Stomach (tissue), 4 donors: ENCODE data around the gene PRLH.

Experiments used
- EP300 ChIP-seq: sonication (generic); formaldehyde crosslinking; IDR thresholded peaks from one replicate; pipeline ENCODE4 v1.6.1; 2017; ENCODE audit warnings: antibody characterized with exemption
- POLR2A ChIP-seq, 4 donors: fragments of 450-650 bp; IDR thresholded peaks; one replicate each; pipeline ENCODE4 v1.6.1; 2016; ENCODE audit warnings: antibody characterized with exemption in 4 of 4, control low read depth in 2 of 4, mild to moderate bottlenecking in 1 of 4, moderate library complexity in 1 of 4
- POLR2AphosphoS5 ChIP-seq, 3 donors: sonication (generic); formaldehyde crosslinking; IDR thresholded peaks; one replicate each; pipeline ENCODE4 v1.6.1; 2016; ENCODE audit warnings: antibody characterized with exemption in 3 of 3
- TF ChIP-seq, protein P1 (sequence below), 7 experiments: fragments of 450-650 bp in 4 of 7; fragments of 200-600 bp in 3 of 7; sonication (generic) in 3 of 7; IDR thresholded peaks; one replicate each; pipeline ENCODE4 v1.5.1; 2016 to 2019; ENCODE audit warnings: antibody characterized with exemption in 7 of 7, control low read depth in 2 of 7, mild to moderate bottlenecking in 1 of 7

DNA sequence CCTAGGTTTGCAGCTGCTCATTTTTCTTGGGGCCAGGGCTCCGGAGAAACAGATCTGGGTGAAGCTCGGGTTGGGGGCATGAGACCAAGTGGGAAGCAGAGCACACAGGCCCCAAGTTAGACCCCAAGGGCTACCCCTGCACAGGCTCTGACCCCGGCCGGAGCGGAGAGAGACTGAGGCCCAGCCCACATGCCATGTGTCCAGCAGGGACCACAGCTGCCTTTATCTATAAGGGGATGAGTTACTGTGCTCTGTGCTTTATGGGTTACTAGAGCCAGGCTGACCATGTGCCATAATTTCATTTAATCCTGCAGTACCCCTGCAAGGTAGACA lies 30.3 kb upstream of the PRLH start:
- TF ChIP-seq, protein P1, sequence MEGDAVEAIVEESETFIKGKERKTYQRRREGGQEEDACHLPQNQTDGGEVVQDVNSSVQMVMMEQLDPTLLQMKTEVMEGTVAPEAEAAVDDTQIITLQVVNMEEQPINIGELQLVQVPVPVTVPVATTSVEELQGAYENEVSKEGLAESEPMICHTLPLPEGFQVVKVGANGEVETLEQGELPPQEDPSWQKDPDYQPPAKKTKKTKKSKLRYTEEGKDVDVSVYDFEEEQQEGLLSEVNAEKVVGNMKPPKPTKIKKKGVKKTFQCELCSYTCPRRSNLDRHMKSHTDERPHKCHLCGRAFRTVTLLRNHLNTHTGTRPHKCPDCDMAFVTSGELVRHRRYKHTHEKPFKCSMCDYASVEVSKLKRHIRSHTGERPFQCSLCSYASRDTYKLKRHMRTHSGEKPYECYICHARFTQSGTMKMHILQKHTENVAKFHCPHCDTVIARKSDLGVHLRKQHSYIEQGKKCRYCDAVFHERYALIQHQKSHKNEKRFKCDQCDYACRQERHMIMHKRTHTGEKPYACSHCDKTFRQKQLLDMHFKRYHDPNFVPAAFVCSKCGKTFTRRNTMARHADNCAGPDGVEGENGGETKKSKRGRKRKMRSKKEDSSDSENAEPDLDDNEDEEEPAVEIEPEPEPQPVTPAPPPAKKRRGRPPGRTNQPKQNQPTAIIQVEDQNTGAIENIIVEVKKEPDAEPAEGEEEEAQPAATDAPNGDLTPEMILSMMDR (IDR thresholded peaks at IDR 0.05), result no peak
- no peak for TF ChIP-seq EP300
- no peak for TF ChIP-seq POLR2A (IDR thresholded peaks at IDR 0.05)
- no peak for TF ChIP-seq POLR2AphosphoS5 (IDR thresholded peaks at IDR 0.05)
